ENCODE data around the gene OSBPL8.

GRCh38 chr12:76486011-76486410, 73.6 kb downstream of the OSBPL8 start:
- TF ChIP-seq EP300 (IDR thresholded peaks at IDR 0.05) (no peak), POLR2A (IDR thresholded peaks at IDR 0.05) (no peak), CTCF (IDR thresholded peaks at IDR 0.05) (no peak), POLR2AphosphoS5 (IDR thresholded peaks at IDR 0.05) (no peak)

All from sigmoid colon (tissue), 4 donors.